GM12878 (cell line): ENCODE measurements around the gene PROC. TPM values are rescaled to one million over a fixed set of nuclear protein-coding genes. Genes with fewer than 3 reads are reported as not detected.

Experiments
- ATAC-seq: fragments of 200-7000 bp; cut with Tn5 transposase; 3 replicates; pipeline ENCODE4 v1.9.1; 2020; ENCODE audit warnings: mild to moderate bottlenecking, moderate library complexity
- BruUV-seq: library from RNA; stranded (reverse); fragments of 400-500 nt; replicated peaks from 2 replicates; lab custom pipeline; 2021; lab: Mats Ljungman, UMichigan
- CTCF ChIA-PET: fragments of 300-600 bp; sonication (Branson Sonifier 250); formaldehyde crosslinking; extraction: SDS; loops from one replicate; lab custom pipeline; 2021; ENCODE audit warnings: inconsistent platforms; lab: Yijun Ruan, JAX
- POLR2A ChIA-PET: fragments of 350-600 bp; formaldehyde crosslinking; extraction: SDS; loops from one replicate; lab custom pipeline; 2021; ENCODE audit warnings: inconsistent platforms; lab: Charles Lee
- RAD21 ChIA-PET: fragments of 300-600 bp; sonication (Branson Sonifier 250); formaldehyde crosslinking; loops from one replicate; lab custom pipeline; 2023; ENCODE audit warnings: antibody characterized with exemption; ENCODE audit not compliant: unreplicated experiment; lab: Charles Lee
- SMC1A ChIA-PET: fragments of 300-600 bp; sonication (Branson Sonifier 250); formaldehyde crosslinking; loops from one replicate; lab custom pipeline; 2023; ENCODE audit not compliant: unreplicated experiment, uncharacterized antibody; lab: Charles Lee
- DNase-seq: peaks from one replicate; pipeline ENCODE4 v3.0.0-alpha.2; 2011; ENCODE audit warnings: low read depth, low spot score
- FAIRE-seq: peaks from 3 replicates; lab custom pipeline; 2011; peaks lifted over from hg19 to GRCh38; lab: Jason Lieb, UNC
- H2AFZ ChIP-seq: 2 replicates; pipeline ENCODE4 v1.6.0; 2011; ENCODE audit warnings: low read depth, low read length, control low read depth; ENCODE audit not compliant: control insufficient read depth
- H3K27ac ChIP-seq: 2 replicates; pipeline ENCODE4 v1.5.1; 2011; ENCODE audit warnings: control low read depth; ENCODE audit not compliant: control insufficient read depth, insufficient read depth
- H3K27me3 ChIP-seq, 2 experiments: replicated peaks in 1 of 2; 2 replicates each; pipeline versions ENCODE4 v1.6.0 to v1.6.1; 2011; ENCODE audit warnings: low read length in 1 of 2; ENCODE audit not compliant: control insufficient read depth in 2 of 2, insufficient read depth in 2 of 2
- H3K36me3 ChIP-seq, 2 experiments: 2 replicates each; pipeline ENCODE4 v1.5.1; 2011; ENCODE audit warnings: low read length in 1 of 2; ENCODE audit not compliant: control insufficient read depth in 2 of 2, insufficient read depth in 2 of 2
- H3K4me1 ChIP-seq: 2 replicates; pipeline ENCODE4 v1.6.1; 2011; ENCODE audit warnings: mild to moderate bottlenecking, low read length, moderate library complexity, mixed read lengths; ENCODE audit not compliant: control insufficient read depth, insufficient read depth
- H3K4me2 ChIP-seq: 2 replicates; pipeline ENCODE4 v1.6.0; 2011; ENCODE audit warnings: control low read depth; ENCODE audit not compliant: control insufficient read depth, insufficient read depth
- H3K4me3 ChIP-seq: fragments of 200-600 bp; sonication (generic); 2 replicates; pipeline ENCODE4 v1.5.1; 2016
- H3K79me2 ChIP-seq: 2 replicates; pipeline ENCODE4 v1.6.0; 2011; ENCODE audit warnings: low read length; ENCODE audit not compliant: control insufficient read depth, insufficient read depth
- H3K9ac ChIP-seq: 2 replicates; pipeline ENCODE4 v1.8.0; 2011; ENCODE audit warnings: low read length, control low read depth, mixed read lengths; ENCODE audit not compliant: control insufficient read depth, insufficient read depth
- H3K9me3 ChIP-seq: replicated peaks from 3 replicates; pipeline ENCODE4 v1.5.1; 2011; ENCODE audit warnings: mild to moderate bottlenecking, low read length; ENCODE audit not compliant: control insufficient read depth, insufficient read depth
- H4K20me1 ChIP-seq: 2 replicates; pipeline ENCODE4 v1.6.0; 2011; ENCODE audit not compliant: control insufficient read depth, insufficient read depth
- CHD4 ChIP-seq: fragments of 200-600 bp; sonication (generic); IDR thresholded peaks from 2 replicates; pipeline ENCODE4 v1.6.1; 2016; ENCODE audit warnings: mild to moderate bottlenecking
- FOXM1 ChIP-seq: IDR thresholded peaks from 2 replicates; pipeline ENCODE4 v1.6.1; 2012; ENCODE audit warnings: low read depth, mild to moderate bottlenecking, inconsistent platforms, low read length, moderate library complexity
- IKZF1 ChIP-seq: fragments of 450-650 bp; conservative IDR thresholded peaks from 2 replicates; pipeline ENCODE4 v1.6.1; 2017; ENCODE audit warnings: antibody characterized with exemption, mild to moderate bottlenecking
- NRF1 ChIP-seq: conservative IDR thresholded peaks from 2 replicates; pipeline ENCODE4 v1.6.1; 2011; ENCODE audit warnings: mild to moderate bottlenecking, low read depth, low read length, improper control_type of control experiment
- RELB ChIP-seq: fragments of 450-650 bp; IDR thresholded peaks from 2 replicates; pipeline ENCODE4 v1.6.1; 2017; ENCODE audit warnings: low read depth, mild to moderate bottlenecking, moderate library complexity
- WGBS: methylation state at CpG from one replicate; pipeline ENCODE4 v1.1.6; 2016; ENCODE audit warnings: low lambda C conversion rate; ENCODE audit not compliant: insufficient replicate concordance, insufficient coverage; ENCODE audit errors: missing lambda C conversion rate; 5-methylcytosine and 5-hydroxymethylcytosine counted together
- in situ Hi-C: fragments of 300-500 bp; cut with MboI; formaldehyde crosslinking; loops from 9 replicates; pipeline ENCODE4 v1.14.3; 2018; ENCODE audit warnings: mixed read lengths
- intact Hi-C: fragments of 100-400 bp; cut with micrococcal nuclease; formaldehyde crosslinking; loops from one replicate; pipeline ENCODE4 v1.14.2; 2022; ENCODE audit not compliant: unreplicated experiment
- polyA plus RNA-seq, 11 experiments: library from polyadenylated mRNA; depleted of rRNA in 4 of 11; unstranded in 6 of 11; stranded (reverse) in 5 of 11; fragments of >200 nt; fragmentation: Nextera tagmentation in 4 of 11; fragmentation: Illumina TruSeq in 1 of 11; extraction: Ambion mirVana in 4 of 11; extraction: Trizol in 1 of 11; gene quantifications; 1 replicate in 1 of 11; 2 replicates in 10 of 11; pipeline versions ENCODE4 v1.2.1 to v1.2.3, GENCODE V29; 2011 to 2016; ENCODE audit warnings: inconsistent platforms in 2 of 11, missing spikeins in 2 of 11, low read depth in 1 of 11
- total RNA-seq, 4 experiments: library from RNA; depleted of rRNA in 3 of 4; stranded (reverse); fragments of >200 nt in 3 of 4; fragmentation: Illumina TruSeq in 1 of 4; extraction: Trizol in 1 of 4; gene quantifications; 2 replicates each; pipeline versions ENCODE4 v1.2.1 to v1.2.3, GENCODE V29; 2013 to 2021
- TF ChIP-seq, protein P1 (sequence below): fragments of 450-650 bp; formaldehyde crosslinking; IDR thresholded peaks from 2 replicates; pipeline ENCODE4 v1.5.0; 2022; ENCODE audit warnings: mild to moderate bottlenecking, missing genetic modification characterization

The PROC gene
- total and polyA plus RNA-seq, 10 of the 15 experiments (the other 5 are each of a cell fraction or from before 2014, with no cell fraction given): not detected

DNA sequence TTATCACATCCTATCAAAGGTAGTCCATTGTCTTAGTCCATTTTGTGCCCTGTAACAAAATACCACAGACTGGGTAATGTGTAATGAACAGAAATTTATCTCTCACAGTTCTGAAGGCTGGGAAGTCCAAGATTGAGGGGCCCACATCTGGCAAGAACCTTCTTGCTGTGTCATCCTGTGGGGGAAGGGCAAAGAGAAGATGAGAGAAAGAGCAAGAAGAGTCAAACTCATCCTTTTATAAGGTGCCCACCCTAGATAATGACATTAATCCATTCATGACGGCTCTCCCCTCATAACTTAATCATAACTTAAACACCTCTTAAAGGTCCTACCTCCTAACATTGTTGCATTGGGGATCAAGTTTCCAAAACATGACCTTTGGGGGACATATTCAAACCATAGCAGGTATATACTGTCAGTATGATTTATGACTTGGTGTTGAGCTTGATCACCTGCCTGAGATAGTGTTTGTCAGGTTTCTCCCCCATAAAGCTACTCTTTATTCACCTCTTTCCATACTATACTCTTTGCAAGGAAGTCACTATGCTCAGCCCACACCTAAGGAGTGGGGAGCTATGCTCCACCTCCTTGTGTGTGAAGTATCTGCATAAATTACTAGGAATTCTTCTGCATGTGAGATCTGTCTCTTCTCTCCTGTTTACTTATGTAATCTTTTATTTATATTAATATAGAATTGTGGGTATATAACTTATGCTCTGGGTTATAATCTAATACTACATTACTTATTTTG, 25.2 kb upstream of the PROC start:
- TF ChIP-seq CHD4: no peak
- TF ChIP-seq NRF1: no peak
- no peak for TF ChIP-seq IKZF1
- no peak for TF ChIP-seq FOXM1
- TF ChIP-seq, protein P1, sequence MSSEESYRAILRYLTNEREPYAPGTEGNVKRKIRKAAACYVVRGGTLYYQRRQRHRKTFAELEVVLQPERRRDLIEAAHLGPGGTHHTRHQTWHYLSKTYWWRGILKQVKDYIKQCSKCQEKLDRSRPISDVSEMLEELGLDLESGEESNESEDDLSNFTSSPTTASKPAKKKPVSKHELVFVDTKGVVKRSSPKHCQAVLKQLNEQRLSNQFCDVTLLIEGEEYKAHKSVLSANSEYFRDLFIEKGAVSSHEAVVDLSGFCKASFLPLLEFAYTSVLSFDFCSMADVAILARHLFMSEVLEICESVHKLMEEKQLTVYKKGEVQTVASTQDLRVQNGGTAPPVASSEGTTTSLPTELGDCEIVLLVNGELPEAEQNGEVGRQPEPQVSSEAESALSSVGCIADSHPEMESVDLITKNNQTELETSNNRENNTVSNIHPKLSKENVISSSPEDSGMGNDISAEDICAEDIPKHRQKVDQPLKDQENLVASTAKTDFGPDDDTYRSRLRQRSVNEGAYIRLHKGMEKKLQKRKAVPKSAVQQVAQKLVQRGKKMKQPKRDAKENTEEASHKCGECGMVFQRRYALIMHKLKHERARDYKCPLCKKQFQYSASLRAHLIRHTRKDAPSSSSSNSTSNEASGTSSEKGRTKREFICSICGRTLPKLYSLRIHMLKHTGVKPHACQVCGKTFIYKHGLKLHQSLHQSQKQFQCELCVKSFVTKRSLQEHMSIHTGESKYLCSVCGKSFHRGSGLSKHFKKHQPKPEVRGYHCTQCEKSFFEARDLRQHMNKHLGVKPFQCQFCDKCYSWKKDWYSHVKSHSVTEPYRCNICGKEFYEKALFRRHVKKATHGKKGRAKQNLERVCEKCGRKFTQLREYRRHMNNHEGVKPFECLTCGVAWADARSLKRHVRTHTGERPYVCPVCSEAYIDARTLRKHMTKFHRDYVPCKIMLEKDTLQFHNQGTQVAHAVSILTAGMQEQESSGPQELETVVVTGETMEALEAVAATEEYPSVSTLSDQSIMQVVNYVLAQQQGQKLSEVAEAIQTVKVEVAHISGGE: no peak
- TF ChIP-seq RELB: no peak
- H3K4me2 ChIP-seq: no peak overlapping the region
- no peak overlapping the region for H2AFZ ChIP-seq
- ChIA-PET SMC1A (interaction anchor here (1.1 kb wide), 1 partner anchor 13 kb away, joined by 3 read pairs; no protein-coding TSS in a partner anchor), RAD21 (no interaction called here), CTCF (no interaction called here), POLR2A (no interaction called here)
- ATAC-seq: no peak
- DNase-seq: no peak
- H3K79me2 ChIP-seq: no peaks in the 10 kb centered on the region
- no peak for FAIRE-seq
- H3K36me3 ChIP-seq: no peaks in the 10 kb centered on the region
- in situ Hi-C loops: loop anchor here (25.0 kb wide), 1 partner anchor 731 kb away; the partner anchor contains the start of gene GYPC
- no peak overlapping the region for H3K4me3 ChIP-seq
- H3K9ac ChIP-seq: no peak overlapping the region
- intact Hi-C loops: no loop called here
- H4K20me1 ChIP-seq: no peaks in the 10 kb centered on the region
- WGBS: 94% methylated on average over 1 of the region's 1 CpG
- no peaks in the 10 kb centered on the region for H3K27me3 ChIP-seq
- H3K4me1 ChIP-seq: peaks cover 27% of the 10 kb centered on the region
- H3K9me3 ChIP-seq: no peaks in the 10 kb centered on the region
- no peak overlapping the region for H3K27ac ChIP-seq
- no TSS peak for BruUV-seq
